ENCODE data around the gene ULK4. TPM values are rescaled to one million over a fixed set of nuclear protein-coding genes. Genes with fewer than 3 reads are reported as not detected.

The ULK4 gene
- polyA plus RNA-seq, 1 donor from 2014 or later = 7.2 TPM

DNA sequence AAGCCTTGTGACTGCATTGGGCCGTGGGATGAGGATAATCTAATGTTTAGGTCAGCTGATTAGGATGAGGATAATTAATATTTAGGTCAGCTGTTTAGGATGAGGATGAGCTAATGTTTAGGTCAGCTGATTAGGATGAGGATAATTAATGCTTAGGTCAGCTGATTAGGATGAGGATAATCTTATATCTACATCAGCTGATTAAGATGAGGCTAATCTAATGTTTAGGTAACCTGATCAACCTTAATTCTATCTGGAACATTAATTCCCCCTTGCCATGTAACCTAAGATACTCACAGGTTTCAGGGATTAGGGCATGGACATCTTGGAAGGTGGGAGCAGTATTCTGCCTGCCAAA, 362.8 kb downstream of the ULK4 start:
- H3K9me2 ChIP-seq (ENCODE audit: insufficient read depth, low read length) = no peaks in the 10 kb centered on the region
- no peaks in the 10 kb centered on the region for H4K20me1 ChIP-seq (ENCODE audit: insufficient read depth)
- no peaks in the 10 kb centered on the region for H3F3A ChIP-seq (ENCODE audit: insufficient read depth, low read length, poor library complexity, severe bottlenecking)
- H3K36me3 ChIP-seq (ENCODE audit: insufficient read depth, low read length) = no peaks in the 10 kb centered on the region
- no peak overlapping the region for H2AFZ ChIP-seq (ENCODE audit: low read depth, low read length)
- H3K4me3 ChIP-seq (ENCODE audit: low read length) = no peak overlapping the region
- no peaks in the 10 kb centered on the region for H3K79me2 ChIP-seq (replicated peaks; ENCODE audit: insufficient read depth, low read length)
- no peak overlapping the region for H3K27ac ChIP-seq (ENCODE audit: low read length)
- no peaks in the 10 kb centered on the region for H3K9me3 ChIP-seq (ENCODE audit: low read length)
- H3K9ac ChIP-seq (ENCODE audit: low read length) = no peak overlapping the region
- H3K4me2 ChIP-seq (ENCODE audit: low read length) = no peak overlapping the region
- TF ChIP-seq, protein P1, sequence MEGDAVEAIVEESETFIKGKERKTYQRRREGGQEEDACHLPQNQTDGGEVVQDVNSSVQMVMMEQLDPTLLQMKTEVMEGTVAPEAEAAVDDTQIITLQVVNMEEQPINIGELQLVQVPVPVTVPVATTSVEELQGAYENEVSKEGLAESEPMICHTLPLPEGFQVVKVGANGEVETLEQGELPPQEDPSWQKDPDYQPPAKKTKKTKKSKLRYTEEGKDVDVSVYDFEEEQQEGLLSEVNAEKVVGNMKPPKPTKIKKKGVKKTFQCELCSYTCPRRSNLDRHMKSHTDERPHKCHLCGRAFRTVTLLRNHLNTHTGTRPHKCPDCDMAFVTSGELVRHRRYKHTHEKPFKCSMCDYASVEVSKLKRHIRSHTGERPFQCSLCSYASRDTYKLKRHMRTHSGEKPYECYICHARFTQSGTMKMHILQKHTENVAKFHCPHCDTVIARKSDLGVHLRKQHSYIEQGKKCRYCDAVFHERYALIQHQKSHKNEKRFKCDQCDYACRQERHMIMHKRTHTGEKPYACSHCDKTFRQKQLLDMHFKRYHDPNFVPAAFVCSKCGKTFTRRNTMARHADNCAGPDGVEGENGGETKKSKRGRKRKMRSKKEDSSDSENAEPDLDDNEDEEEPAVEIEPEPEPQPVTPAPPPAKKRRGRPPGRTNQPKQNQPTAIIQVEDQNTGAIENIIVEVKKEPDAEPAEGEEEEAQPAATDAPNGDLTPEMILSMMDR (IDR thresholded peaks at IDR 0.05; ENCODE audit: poor library complexity, severe bottlenecking) = no peak
- TF ChIP-seq EZH2 (IDR thresholded peaks at IDR 0.05; ENCODE audit: borderline replicate concordance, insufficient read depth, low read length, poor library complexity, severe bottlenecking) = no peak
- TF ChIP-seq SMC3 (conservative IDR thresholded peaks at IDR 0.05; ENCODE audit: poor library complexity) = no peak
- no peak for TF ChIP-seq TAF1 (IDR thresholded peaks at IDR 0.05; ENCODE audit: low read depth)
- TF ChIP-seq POLR2AphosphoS5 (IDR thresholded peaks at IDR 0.05) = no peak
- no peak for TF ChIP-seq EP300 (conservative IDR thresholded peaks at IDR 0.05; ENCODE audit: poor library complexity, severe bottlenecking)
- no peak for TF ChIP-seq RAD21 (conservative IDR thresholded peaks at IDR 0.05)
- no peak for TF ChIP-seq MXI1 (conservative IDR thresholded peaks at IDR 0.05; ENCODE audit: poor library complexity, severe bottlenecking)
- TF ChIP-seq, protein P2, sequence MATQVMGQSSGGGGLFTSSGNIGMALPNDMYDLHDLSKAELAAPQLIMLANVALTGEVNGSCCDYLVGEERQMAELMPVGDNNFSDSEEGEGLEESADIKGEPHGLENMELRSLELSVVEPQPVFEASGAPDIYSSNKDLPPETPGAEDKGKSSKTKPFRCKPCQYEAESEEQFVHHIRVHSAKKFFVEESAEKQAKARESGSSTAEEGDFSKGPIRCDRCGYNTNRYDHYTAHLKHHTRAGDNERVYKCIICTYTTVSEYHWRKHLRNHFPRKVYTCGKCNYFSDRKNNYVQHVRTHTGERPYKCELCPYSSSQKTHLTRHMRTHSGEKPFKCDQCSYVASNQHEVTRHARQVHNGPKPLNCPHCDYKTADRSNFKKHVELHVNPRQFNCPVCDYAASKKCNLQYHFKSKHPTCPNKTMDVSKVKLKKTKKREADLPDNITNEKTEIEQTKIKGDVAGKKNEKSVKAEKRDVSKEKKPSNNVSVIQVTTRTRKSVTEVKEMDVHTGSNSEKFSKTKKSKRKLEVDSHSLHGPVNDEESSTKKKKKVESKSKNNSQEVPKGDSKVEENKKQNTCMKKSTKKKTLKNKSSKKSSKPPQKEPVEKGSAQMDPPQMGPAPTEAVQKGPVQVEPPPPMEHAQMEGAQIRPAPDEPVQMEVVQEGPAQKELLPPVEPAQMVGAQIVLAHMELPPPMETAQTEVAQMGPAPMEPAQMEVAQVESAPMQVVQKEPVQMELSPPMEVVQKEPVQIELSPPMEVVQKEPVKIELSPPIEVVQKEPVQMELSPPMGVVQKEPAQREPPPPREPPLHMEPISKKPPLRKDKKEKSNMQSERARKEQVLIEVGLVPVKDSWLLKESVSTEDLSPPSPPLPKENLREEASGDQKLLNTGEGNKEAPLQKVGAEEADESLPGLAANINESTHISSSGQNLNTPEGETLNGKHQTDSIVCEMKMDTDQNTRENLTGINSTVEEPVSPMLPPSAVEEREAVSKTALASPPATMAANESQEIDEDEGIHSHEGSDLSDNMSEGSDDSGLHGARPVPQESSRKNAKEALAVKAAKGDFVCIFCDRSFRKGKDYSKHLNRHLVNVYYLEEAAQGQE (IDR thresholded peaks at IDR 0.05; ENCODE audit: borderline replicate concordance) = no peak
- no peaks in the 10 kb centered on the region for H3K27me3 ChIP-seq (ENCODE audit: insufficient read depth, low read depth, low read length)

- TF ChIP-seq POLR2AphosphoS5 (IDR thresholded peaks at IDR 0.05) (peak; percentile 68), EZH2 (IDR thresholded peaks at IDR 0.05; ENCODE audit: borderline replicate concordance, insufficient read depth, low read length, poor library complexity, severe bottlenecking) (no peak), EP300 (conservative IDR thresholded peaks at IDR 0.05; ENCODE audit: poor library complexity, severe bottlenecking) (peak; percentile 67), TAF1 (IDR thresholded peaks at IDR 0.05; ENCODE audit: low read depth) (no peak), MXI1 (conservative IDR thresholded peaks at IDR 0.05; ENCODE audit: poor library complexity, severe bottlenecking) (no peak), SMC3 (conservative IDR thresholded peaks at IDR 0.05; ENCODE audit: poor library complexity) (no peak), RAD21 (conservative IDR thresholded peaks at IDR 0.05) (no peak)
- TF ChIP-seq, protein P2 (IDR thresholded peaks at IDR 0.05; ENCODE audit: borderline replicate concordance) = no peak
- TF ChIP-seq, protein P1 (IDR thresholded peaks at IDR 0.05; ENCODE audit: poor library complexity, severe bottlenecking) = no peak
- H3K4me2 ChIP-seq (ENCODE audit: low read length) = peak overlapping the region; percentile 40
These were observed 363.3 kb downstream of the ULK4 start for GRCh38 chr3:41598402-41599126.

More at GRCh38 chr3:41598402-41599126, 363.3 kb downstream of the ULK4 start:
- no peaks in the 10 kb centered on the region for H3K9me2 ChIP-seq (ENCODE audit: insufficient read depth, low read length)
- peak overlapping the region; percentile 29 for H3K4me3 ChIP-seq (ENCODE audit: low read length)
- no peak overlapping the region for H3K9ac ChIP-seq (ENCODE audit: low read length)
- no peak overlapping the region for H2AFZ ChIP-seq (ENCODE audit: low read depth, low read length)
- no peaks in the 10 kb centered on the region for H3F3A ChIP-seq (ENCODE audit: insufficient read depth, low read length, poor library complexity, severe bottlenecking)
- no peaks in the 10 kb centered on the region for H3K9me3 ChIP-seq (ENCODE audit: low read length)
- no peaks in the 10 kb centered on the region for H3K27me3 ChIP-seq (ENCODE audit: insufficient read depth, low read depth, low read length)
- no peaks in the 10 kb centered on the region for H3K79me2 ChIP-seq (replicated peaks; ENCODE audit: insufficient read depth, low read length)
- no peaks in the 10 kb centered on the region for H4K20me1 ChIP-seq (ENCODE audit: insufficient read depth)
- H3K27ac ChIP-seq (ENCODE audit: low read length) = peak overlapping the region; percentile 21
- H3K36me3 ChIP-seq (ENCODE audit: insufficient read depth, low read length) = no peaks in the 10 kb centered on the region

All from neural cell (in vitro differentiated cells).